Activated naive CD8-positive, alpha-beta T cell treated with anti-CD3 and anti-CD28 coated beads, Interleukin-2, amount 50 U/mL, for 24 hours (primary cell): ENCODE data around the gene KLF8.

Source experiments
- ATAC-seq: fragments of 150-1000 bp; cut with Tn5 transposase; one replicate; pipeline ENCODE4 v1.10.0; 2021
- DNase-seq: peaks from one replicate; pipeline ENCODE4 v3.0.0; 2021
- H3K27ac Mint-ChIP-seq: one replicate; pipeline ENCODE4 v1.8.0; 2021; ENCODE audit warnings: mild to moderate bottlenecking, mixed read lengths
- H3K27me3 Mint-ChIP-seq: one replicate; pipeline ENCODE4 v1.8.0; 2021; ENCODE audit warnings: mixed read lengths
- H3K36me3 Mint-ChIP-seq: one replicate; pipeline ENCODE4 v1.8.0; 2021; ENCODE audit warnings: low read depth, mixed read lengths
- H3K4me1 Mint-ChIP-seq: one replicate; pipeline ENCODE4 v1.8.0; 2021; ENCODE audit warnings: mixed read lengths
- H3K4me3 Mint-ChIP-seq: one replicate; pipeline ENCODE4 v1.8.0; 2021; ENCODE audit warnings: mild to moderate bottlenecking, moderate library complexity, mixed read lengths
- H3K9me3 Mint-ChIP-seq: one replicate; pipeline ENCODE4 v1.8.0; 2021; ENCODE audit warnings: mixed read lengths

Gene KLF8

GRCh38 chrX:56268888-56269287 is 36.7 kb downstream of the KLF8 start:
- H3K36me3 Mint-ChIP-seq: no peaks in the 10 kb centered on the region
- no peak overlapping the region for H3K4me3 Mint-ChIP-seq
- no peaks in the 10 kb centered on the region for H3K9me3 Mint-ChIP-seq
- H3K27me3 Mint-ChIP-seq: no peaks in the 10 kb centered on the region
- H3K27ac Mint-ChIP-seq: no peak overlapping the region
- peak; percentile 66 for ATAC-seq
- no peak for DNase-seq
- peaks cover 6% of the 10 kb centered on the region for H3K4me1 Mint-ChIP-seq

GRCh38 chrX:56278692-56279091 is 46.5 kb downstream of the KLF8 start:
- H3K27me3 Mint-ChIP-seq: no peaks in the 10 kb centered on the region
- no peak overlapping the region for H3K4me3 Mint-ChIP-seq
- H3K36me3 Mint-ChIP-seq: no peaks in the 10 kb centered on the region
- DNase-seq: no peak
- H3K4me1 Mint-ChIP-seq: peaks cover 5% of the 10 kb centered on the region
- ATAC-seq: no peak
- H3K9me3 Mint-ChIP-seq: no peaks in the 10 kb centered on the region
- no peak overlapping the region for H3K27ac Mint-ChIP-seq

GRCh38 chrX:56279863-56280262 is 47.7 kb downstream of the KLF8 start:
- peaks cover 5% of the 10 kb centered on the region for H3K4me1 Mint-ChIP-seq
- no peaks in the 10 kb centered on the region for H3K9me3 Mint-ChIP-seq
- no peaks in the 10 kb centered on the region for H3K36me3 Mint-ChIP-seq
- DNase-seq: no peak
- no peak overlapping the region for H3K4me3 Mint-ChIP-seq
- no peaks in the 10 kb centered on the region for H3K27me3 Mint-ChIP-seq
- H3K27ac Mint-ChIP-seq: no peak overlapping the region
- ATAC-seq: no peak

GRCh38 chrX:56281789-56282188 is 49.6 kb downstream of the KLF8 start:
- no peak overlapping the region for H3K4me3 Mint-ChIP-seq
- ATAC-seq (no peak), DNase-seq (no peak)
- H3K4me1 Mint-ChIP-seq: peaks cover 5% of the 10 kb centered on the region
- no peaks in the 10 kb centered on the region for H3K9me3 Mint-ChIP-seq
- H3K27ac Mint-ChIP-seq: no peak overlapping the region
- no peaks in the 10 kb centered on the region for H3K27me3 Mint-ChIP-seq
- H3K36me3 Mint-ChIP-seq: no peaks in the 10 kb centered on the region

- Mint-ChIP-seq H3K36me3 (peaks cover 3% of the 10 kb centered on the region), H3K27me3 (no peaks in the 10 kb centered on the region), H3K9me3 (no peaks in the 10 kb centered on the region), H3K4me3 (no peak overlapping the region), H3K4me1 (peaks cover 5% of the 10 kb centered on the region), H3K27ac (no peak overlapping the region)
- no peak for DNase-seq
- no peak for ATAC-seq
Observed at GRCh38 chrX:56284269-56284668, 52.1 kb downstream of the KLF8 start.

- Mint-ChIP-seq H3K4me1 (no peaks in the 10 kb centered on the region), H3K27ac (no peak overlapping the region), H3K27me3 (no peaks in the 10 kb centered on the region), H3K4me3 (no peak overlapping the region), H3K36me3 (peaks cover 9% of the 10 kb centered on the region), H3K9me3 (no peaks in the 10 kb centered on the region)
- DNase-seq (no peak), ATAC-seq (no peak)
Observed at GRCh38 chrX:56288608-56289007, 56.5 kb downstream of the KLF8 start.

- Mint-ChIP-seq H3K27ac (no peak overlapping the region), H3K36me3 (peaks cover 9% of the 10 kb centered on the region), H3K9me3 (no peaks in the 10 kb centered on the region), H3K4me1 (no peaks in the 10 kb centered on the region), H3K27me3 (no peaks in the 10 kb centered on the region), H3K4me3 (no peak overlapping the region)
- DNase-seq (no peak), ATAC-seq (no peak)
Observed at GRCh38 chrX:56289449-56289848, 57.3 kb downstream of the KLF8 start.

GRCh38 chrX:56308726-56309125 is 76.6 kb downstream of the KLF8 start:
- DNase-seq: no peak
- Mint-ChIP-seq H3K4me3 (no peak overlapping the region), H3K36me3 (peaks cover 3% of the 10 kb centered on the region), H3K9me3 (no peaks in the 10 kb centered on the region), H3K4me1 (no peaks in the 10 kb centered on the region), H3K27ac (no peak overlapping the region), H3K27me3 (no peaks in the 10 kb centered on the region)
- ATAC-seq: no peak

GRCh38 chrX:56309881-56310280 is 77.7 kb downstream of the KLF8 start:
- no peak for DNase-seq
- Mint-ChIP-seq H3K4me1 (peaks cover 6% of the 10 kb centered on the region), H3K36me3 (peaks cover 3% of the 10 kb centered on the region), H3K9me3 (no peaks in the 10 kb centered on the region), H3K27me3 (no peaks in the 10 kb centered on the region), H3K27ac (no peak overlapping the region), H3K4me3 (no peak overlapping the region)
- no peak for ATAC-seq

- H3K9me3 Mint-ChIP-seq: no peaks in the 10 kb centered on the region
- H3K27ac Mint-ChIP-seq: no peak overlapping the region
- no peaks in the 10 kb centered on the region for H3K27me3 Mint-ChIP-seq
- H3K4me3 Mint-ChIP-seq: no peak overlapping the region
- no peak for ATAC-seq
- no peak for DNase-seq
- H3K4me1 Mint-ChIP-seq: peaks cover 6% of the 10 kb centered on the region
- H3K36me3 Mint-ChIP-seq: peaks cover 3% of the 10 kb centered on the region
Observed at GRCh38 chrX:56310581-56310980, 78.4 kb downstream of the KLF8 start.

GRCh38 chrX:56313308-56313707 is 81.2 kb downstream of the KLF8 start:
- Mint-ChIP-seq H3K4me3 (no peak overlapping the region), H3K9me3 (no peaks in the 10 kb centered on the region), H3K27ac (no peak overlapping the region), H3K4me1 (peaks cover 6% of the 10 kb centered on the region), H3K27me3 (no peaks in the 10 kb centered on the region), H3K36me3 (peaks cover 1% of the 10 kb centered on the region)
- ATAC-seq: no peak
- DNase-seq: no peak

- no peaks in the 10 kb centered on the region for H3K36me3 Mint-ChIP-seq
- peaks cover 6% of the 10 kb centered on the region for H3K4me1 Mint-ChIP-seq
- H3K9me3 Mint-ChIP-seq: no peaks in the 10 kb centered on the region
- ATAC-seq: peak; percentile 49
- DNase-seq: no peak
- H3K4me3 Mint-ChIP-seq: no peak overlapping the region
- no peak overlapping the region for H3K27ac Mint-ChIP-seq
- H3K27me3 Mint-ChIP-seq: no peaks in the 10 kb centered on the region
Observed at GRCh38 chrX:56314334-56314733, 82.2 kb downstream of the KLF8 start.

GRCh38 chrX:56318076-56318475 is 85.9 kb downstream of the KLF8 start:
- DNase-seq (no peak), ATAC-seq (no peak)
- H3K36me3 Mint-ChIP-seq: no peaks in the 10 kb centered on the region
- no peaks in the 10 kb centered on the region for H3K27me3 Mint-ChIP-seq
- no peaks in the 10 kb centered on the region for H3K9me3 Mint-ChIP-seq
- H3K4me1 Mint-ChIP-seq: peaks cover 6% of the 10 kb centered on the region
- no peak overlapping the region for H3K27ac Mint-ChIP-seq
- H3K4me3 Mint-ChIP-seq: no peak overlapping the region

- Mint-ChIP-seq H3K27ac (no peak overlapping the region), H3K36me3 (no peaks in the 10 kb centered on the region), H3K27me3 (no peaks in the 10 kb centered on the region), H3K4me3 (no peak overlapping the region), H3K4me1 (peaks cover 2% of the 10 kb centered on the region), H3K9me3 (no peaks in the 10 kb centered on the region)
- no peak for ATAC-seq
- DNase-seq: no peak
Observed at GRCh38 chrX:56319165-56319564, 87.0 kb downstream of the KLF8 start.
